Right lobe of liver (tissue), 6 donors: Measurements from ENCODE around the gene SLC12A2. TPM values are rescaled to one million over a fixed set of nuclear protein-coding genes. Genes with fewer than 3 reads are reported as not detected.

Experiments used
- ATAC-seq, 4 donors: fragments of 200-7000 bp; cut with Tn5 transposase; one replicate each; pipeline ENCODE4 v1.9.1; 2020; ENCODE audit warnings: mild to moderate bottlenecking in 4 of 4, moderate library complexity in 4 of 4
- DNase-seq, 3 donors: peaks; one replicate each; pipeline ENCODE4 v3.0.0-alpha.2; 2020
- H3K27ac ChIP-seq, 3 donors: fragments of 200-600 bp; one replicate each; pipeline ENCODE4 v1.8.0; 2022
- H3K27me3 ChIP-seq, 2 donors: fragments of 200-600 bp; one replicate each; pipeline ENCODE4 v1.8.0; 2022
- H3K36me3 ChIP-seq, 4 donors: fragments of 200-600 bp; sonication (generic) in 1 of 4; one replicate each; pipeline versions ENCODE4 v1.5.1 to v1.8.0; 2017 to 2022; ENCODE audit warnings: control low read depth in 1 of 4
- H3K4me1 ChIP-seq, 4 donors: fragments of 200-600 bp; sonication (generic) in 1 of 4; one replicate each; pipeline versions ENCODE4 v1.5.1 to v1.8.0; 2017 to 2022; ENCODE audit warnings: control low read depth in 1 of 4
- H3K4me3 ChIP-seq, 3 donors: fragments of 200-600 bp; one replicate each; pipeline ENCODE4 v1.8.0; 2022
- H3K9me3 ChIP-seq, 4 donors: fragments of 200-600 bp; sonication (generic) in 1 of 4; one replicate each; pipeline versions ENCODE4 v1.5.1 to v1.8.0; 2017 to 2022; ENCODE audit warnings: control low read depth in 1 of 4
- CTCF ChIP-seq, 4 donors: fragments of 200-600 bp in 3 of 4; fragments of 450-650 bp in 1 of 4; IDR thresholded peaks; one replicate each; pipeline versions ENCODE4 v1.5.1 to v1.8.0; 2016 to 2022; ENCODE audit warnings: antibody characterized with exemption in 4 of 4, mild to moderate bottlenecking in 2 of 4
- POLR2A ChIP-seq: fragments of 450-650 bp; IDR thresholded peaks from one replicate; pipeline ENCODE4 v1.6.1; 2017; ENCODE audit warnings: antibody characterized with exemption, mild to moderate bottlenecking
- WGBS: methylation state at CpG from one replicate; pipeline ENCODE4 v1.1.6; 2018; ENCODE audit warnings: low coverage, low lambda C conversion rate; ENCODE audit not compliant: insufficient coverage; ENCODE audit errors: missing lambda C conversion rate; 5-methylcytosine and 5-hydroxymethylcytosine counted together
- intact Hi-C, 2 donors: fragments of 100-400 bp; cut with DNase I; formaldehyde crosslinking; loops; one replicate each; pipeline versions ENCODE4 v1.11.2 to v1.14.1; 2022
- total RNA-seq, 6 experiments: library from RNA; depleted of rRNA in 2 of 6; stranded (reverse); fragments of >200 nt in 2 of 6; fragmentation: NEBNext Ultra II Directional in 3 of 6; extraction: Animal tissue kit (Norgen Biotek cat#: 25700) in 3 of 6; gene quantifications; one replicate each; pipeline versions ENCODE4 v1.1.0 to v1.2.4, GENCODE V29; 2016 to 2023
- donor health status: DM: no; HTN: yes; CAD: no.
- donor health status: DM: no; HTN: no; CAD: no.
- donor health status: DM: no; HTN: no; CAD: no.
- donor health status: DM: no; HTN: yes; CAD: no.
- donor health status: DM: no; HTN: yes; CAD: no.

Gene SLC12A2
- total RNA-seq, 6 experiments from 2014 or later: 3.1 to 9.8 (median 8.1) TPM

DNA sequence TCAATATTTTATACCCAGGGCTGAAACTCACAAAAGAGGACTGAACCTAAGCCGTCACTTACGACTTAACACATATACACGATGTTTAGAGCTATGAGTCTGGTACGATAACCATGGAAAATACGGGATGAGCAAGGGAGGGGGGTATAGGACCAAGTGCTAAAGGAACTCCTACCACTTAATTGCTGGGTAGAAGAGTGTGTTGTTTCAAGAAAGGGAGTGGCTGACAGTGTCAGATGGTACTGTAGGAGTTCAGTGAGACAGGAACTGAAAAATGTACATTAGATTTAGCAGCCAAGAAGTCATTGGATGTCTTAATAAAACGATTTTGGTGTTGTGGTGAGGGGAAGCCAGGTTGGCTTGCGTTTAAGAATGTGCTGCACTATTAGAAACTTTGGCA, 21.6 kb downstream of the SLC12A2 start:
- WGBS: 83% methylated on average over 7 of the region's 7 CpGs

DNA sequence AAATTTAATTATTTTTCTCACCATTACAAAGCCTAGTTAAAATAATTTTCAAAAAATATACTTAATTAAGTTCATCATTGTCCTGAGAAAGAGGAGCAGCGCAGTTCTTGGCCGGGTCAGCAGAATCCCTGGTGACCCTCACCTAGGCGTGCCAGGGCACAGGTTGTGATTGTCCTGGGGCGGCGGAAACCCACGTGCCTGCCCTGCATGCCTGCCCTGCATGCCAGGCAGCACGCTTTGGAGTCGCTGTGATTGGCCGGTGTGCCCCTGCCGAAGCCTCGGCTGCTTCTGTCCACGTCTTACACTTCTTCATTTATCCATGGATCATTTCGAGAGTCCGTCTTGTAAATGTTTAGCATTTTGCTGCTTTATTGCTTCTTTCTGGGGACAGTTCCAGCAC, 25.6 kb downstream of the SLC12A2 start:
- no peak overlapping the region for H3K27ac ChIP-seq
- no peaks in the 10 kb centered on the region for H3K27me3 ChIP-seq
- H3K36me3 ChIP-seq: no peaks in the 10 kb centered on the region
- intact Hi-C loops: no loop called here
- no peaks in the 10 kb centered on the region for H3K9me3 ChIP-seq
- no peak for ATAC-seq
- TF ChIP-seq POLR2A (no peak), CTCF (IDR thresholded peaks at IDR 0.05) (no peak)
- H3K4me3 ChIP-seq: no peak overlapping the region
- 94% methylated on average over 6 of the region's 14 CpGs for WGBS
- no peak for DNase-seq
- H3K4me1 ChIP-seq: no peaks in the 10 kb centered on the region

More for the DNA sequence above, 21.6 kb downstream of the SLC12A2 start:
- Histone ChIP-seq H3K4me1 (no peaks in the 10 kb centered on the region), H3K36me3 (no peaks in the 10 kb centered on the region), H3K27me3 (no peaks in the 10 kb centered on the region), H3K9me3 (no peaks in the 10 kb centered on the region), H3K4me3 (no peak overlapping the region), H3K27ac (no peak overlapping the region)
- DNase-seq: no peak
- intact Hi-C loops: no loop called here
- TF ChIP-seq CTCF (IDR thresholded peaks at IDR 0.05) (no peak), POLR2A (no peak)
- no peak for ATAC-seq

DNA sequence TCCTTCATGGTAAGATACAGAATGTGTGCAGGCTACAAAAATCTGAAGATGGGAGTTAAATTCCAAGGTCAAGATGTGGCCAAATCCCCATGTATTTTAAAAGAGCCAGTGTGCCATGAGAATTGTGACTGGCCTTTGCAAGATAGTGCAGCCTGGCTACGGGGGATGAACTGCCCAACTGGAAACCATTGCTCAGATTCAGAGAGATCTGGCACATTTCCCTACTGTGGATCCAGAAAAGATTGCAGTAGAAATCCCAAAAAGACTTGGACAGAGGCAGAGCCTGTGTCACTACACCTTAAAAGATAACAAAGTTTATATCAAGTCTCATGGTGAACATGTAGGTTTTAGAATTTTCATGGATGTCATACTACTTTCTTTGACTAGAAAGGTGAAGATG, 26.2 kb downstream of the SLC12A2 start:
- Histone ChIP-seq H3K4me3 (no peak overlapping the region), H3K27ac (no peak overlapping the region), H3K9me3 (no peaks in the 10 kb centered on the region), H3K36me3 (peaks cover 0 to 5% (median 0%) of the 10 kb centered on the region in 4 donors), H3K4me1 (no peaks in the 10 kb centered on the region), H3K27me3 (no peaks in the 10 kb centered on the region)
- no CpG with 5 or more reads among the region's 1 CpG for WGBS
- TF ChIP-seq CTCF (IDR thresholded peaks at IDR 0.05) (no peak), POLR2A (no peak)
- intact Hi-C loops: no loop called here
- ATAC-seq (no peak), DNase-seq (no peak)

DNA sequence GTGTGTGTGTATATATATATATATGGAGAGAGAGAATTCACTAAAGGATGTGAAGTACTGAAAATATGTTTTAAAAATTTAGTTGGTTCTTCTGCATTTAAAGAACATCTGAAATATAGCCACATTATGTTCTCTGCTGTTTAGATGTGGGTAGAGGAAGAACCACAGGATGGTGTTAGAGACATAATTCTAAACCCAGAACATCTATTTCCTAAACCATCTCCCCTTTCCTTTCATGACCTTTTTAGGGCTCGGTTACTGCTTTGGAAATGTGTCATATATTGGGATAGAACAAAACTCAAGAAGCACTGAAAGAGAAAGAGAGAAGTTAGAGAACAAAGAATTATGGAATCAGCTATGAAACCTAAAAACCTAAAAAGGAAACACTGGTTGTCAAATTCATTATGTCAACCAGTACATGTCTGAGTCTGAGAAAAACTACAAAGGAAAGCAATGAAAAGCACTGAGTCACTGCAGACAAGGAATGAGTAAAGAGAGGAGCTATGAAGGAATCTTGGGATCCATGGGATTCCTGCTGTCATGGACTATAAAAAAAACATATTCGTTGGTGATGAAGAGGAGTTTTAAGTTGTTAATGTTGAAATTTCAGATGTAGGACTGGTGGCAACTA, 28.4 kb downstream of the SLC12A2 start:
- Histone ChIP-seq H3K27ac (no peak overlapping the region), H3K36me3 (peaks cover 0 to 17% (median 0%) of the 10 kb centered on the region in 4 donors), H3K4me3 (no peak overlapping the region), H3K9me3 (no peaks in the 10 kb centered on the region), H3K27me3 (no peaks in the 10 kb centered on the region), H3K4me1 (no peaks in the 10 kb centered on the region)
- no peak for DNase-seq
- TF ChIP-seq POLR2A (no peak), CTCF (IDR thresholded peaks at IDR 0.05) (no peak)
- 73% methylated on average over 2 of the region's 2 CpGs for WGBS
- intact Hi-C loops: no loop called here
- ATAC-seq: no peak

DNA sequence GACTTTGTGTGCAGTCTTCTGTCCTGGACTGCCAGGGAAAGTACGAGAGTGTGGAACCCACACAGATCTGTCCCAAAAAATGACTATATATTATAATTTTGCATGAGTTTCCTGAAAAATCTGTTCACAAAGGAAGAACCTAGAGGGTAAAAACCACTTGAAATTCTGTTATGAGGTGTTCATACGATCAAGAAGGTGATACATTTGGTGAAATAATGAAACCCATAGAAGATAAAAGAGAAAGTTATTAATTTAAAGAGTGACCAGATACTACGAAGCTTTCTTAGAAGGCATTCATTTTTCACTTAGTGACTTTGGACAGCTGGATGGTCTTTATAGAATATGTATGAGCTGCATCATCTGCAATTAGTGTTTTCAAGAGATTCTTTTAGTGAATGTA, 32.9 kb downstream of the SLC12A2 start:
- no peaks in the 10 kb centered on the region for H3K4me1 ChIP-seq
- H3K36me3 ChIP-seq: peaks cover 0 to 17% (median 0%) of the 10 kb centered on the region in 4 donors
- intact Hi-C loops: no loop called here
- no peak overlapping the region for H3K4me3 ChIP-seq
- ATAC-seq: no peak
- H3K9me3 ChIP-seq: no peaks in the 10 kb centered on the region
- TF ChIP-seq CTCF (IDR thresholded peaks at IDR 0.05) (no peak), POLR2A (no peak)
- H3K27ac ChIP-seq: no peak overlapping the region
- no peak for DNase-seq
- no peaks in the 10 kb centered on the region for H3K27me3 ChIP-seq
- WGBS: 80% methylated on average over 3 of the region's 3 CpGs
